Tibial nerve (tissue), 4 donors: ENCODE measurements around the gene IZUMO2.

Experiments
- CTCF ChIP-seq, 5 experiments: fragments of 200-600 bp in 3 of 5; fragments of 450-650 bp in 2 of 5; sonication (generic) in 3 of 5; IDR thresholded peaks; one replicate each; pipeline ENCODE4 v1.5.1; 2016 to 2019; ENCODE audit warnings: antibody characterized with exemption in 5 of 5, mild to moderate bottlenecking in 3 of 5, moderate library complexity in 2 of 5
- EP300 ChIP-seq, 2 donors: sonication (generic); formaldehyde crosslinking; IDR thresholded peaks; one replicate each; pipeline ENCODE4 v1.6.1; 2017; ENCODE audit warnings: antibody characterized with exemption in 2 of 2, mild to moderate bottlenecking in 1 of 2
- POLR2A ChIP-seq, 2 donors: fragments of 450-650 bp; IDR thresholded peaks; one replicate each; pipeline ENCODE4 v1.6.1; 2017; ENCODE audit warnings: antibody characterized with exemption in 2 of 2, mild to moderate bottlenecking in 2 of 2, moderate library complexity in 2 of 2

GRCh38 chr19:50155520-50156109, 7.5 kb downstream of the IZUMO2 start:
- TF ChIP-seq CTCF (IDR thresholded peaks at IDR 0.05) (no peak), POLR2A (IDR thresholded peaks at IDR 0.05) (no peak), EP300 (IDR thresholded peaks at IDR 0.05) (no peak)
